ENCODE data around the gene PCMT1. TPM values are rescaled to one million over a fixed set of nuclear protein-coding genes. Genes with fewer than 3 reads are reported as not detected.

PCMT1 gene
- total RNA-seq, 2 experiments from 2014 or later: 92.6 to 98.0 TPM

- H3K4me3 Mint-ChIP-seq: no peak overlapping the region
- DNase-seq: no peak
- ChIA-PET POLR2A (no interaction called here), CTCF (no interaction called here)
- no peak overlapping the region for H3K27ac Mint-ChIP-seq
- H3K36me3 Mint-ChIP-seq: peaks cover 18% of the 10 kb centered on the region
- intact Hi-C loops (cut with micrococcal nuclease): no loop called here
- H3K4me1 Mint-ChIP-seq (ENCODE audit: low read depth): peaks cover 4% of the 10 kb centered on the region
- no peaks in the 10 kb centered on the region for H3K27me3 Mint-ChIP-seq
- H3K9me3 Mint-ChIP-seq: no peaks in the 10 kb centered on the region
Observed at GRCh38 chr6:149771925-149772324, 22.4 kb downstream of the PCMT1 start.

- CTCF ChIA-PET: no interaction called here
- Mint-ChIP-seq H3K4me1 (ENCODE audit: low read depth) (no peaks in the 10 kb centered on the region), H3K27me3 (no peaks in the 10 kb centered on the region), H3K9me3 (no peaks in the 10 kb centered on the region), H3K27ac (no peak overlapping the region), H3K36me3 (peaks cover 11% of the 10 kb centered on the region), H3K4me3 (no peak overlapping the region)
- POLR2A ChIA-PET: no interaction called here
- no peak for DNase-seq
- intact Hi-C loops (cut with micrococcal nuclease): no loop called here
Observed at GRCh38 chr6:149777624-149778023, 28.1 kb downstream of the PCMT1 start.

- POLR2A ChIA-PET: no interaction called here
- H3K4me3 Mint-ChIP-seq: no peak overlapping the region
- H3K27ac Mint-ChIP-seq: no peak overlapping the region
- intact Hi-C loops (cut with micrococcal nuclease): no loop called here
- DNase-seq: no peak
- CTCF ChIA-PET: no interaction called here
- H3K4me1 Mint-ChIP-seq (ENCODE audit: low read depth): no peaks in the 10 kb centered on the region
- no peaks in the 10 kb centered on the region for H3K9me3 Mint-ChIP-seq
- peaks cover 15% of the 10 kb centered on the region for H3K36me3 Mint-ChIP-seq
- H3K27me3 Mint-ChIP-seq: no peaks in the 10 kb centered on the region
Observed at GRCh38 chr6:149779644-149779963, 30.1 kb downstream of the PCMT1 start.

- Mint-ChIP-seq H3K4me3 (no peak overlapping the region), H3K4me1 (ENCODE audit: low read depth) (no peaks in the 10 kb centered on the region), H3K9me3 (no peaks in the 10 kb centered on the region), H3K36me3 (peaks cover 11% of the 10 kb centered on the region), H3K27me3 (no peaks in the 10 kb centered on the region), H3K27ac (no peak overlapping the region)
- ChIA-PET POLR2A (no interaction called here), CTCF (no interaction called here)
- intact Hi-C loops (cut with micrococcal nuclease): no loop called here
- DNase-seq: no peak
Observed at GRCh38 chr6:149781715-149782114, 32.2 kb downstream of the PCMT1 start.

- Mint-ChIP-seq H3K27me3 (no peaks in the 10 kb centered on the region), H3K36me3 (peaks cover 11% of the 10 kb centered on the region), H3K9me3 (no peaks in the 10 kb centered on the region), H3K27ac (no peak overlapping the region), H3K4me1 (ENCODE audit: low read depth) (no peaks in the 10 kb centered on the region), H3K4me3 (no peak overlapping the region)
- ChIA-PET POLR2A (no interaction called here), CTCF (no interaction called here)
- DNase-seq: no peak
- intact Hi-C loops (cut with micrococcal nuclease): no loop called here
Observed at GRCh38 chr6:149782337-149782736, 32.8 kb downstream of the PCMT1 start.

- ChIA-PET CTCF (interaction anchor here (0.7 kb wide), 1 partner anchor 20 kb away, joined by 6 read pairs; no protein-coding TSS in a partner anchor), POLR2A (interaction anchor here (0.7 to 1.5 kb wide), 2 partner anchors 10 to 218 kb away, joined by 4 read pairs; no protein-coding TSS in a partner anchor)
- Mint-ChIP-seq H3K9me3 (no peaks in the 10 kb centered on the region), H3K36me3 (peaks cover 11% of the 10 kb centered on the region), H3K27ac (no peak overlapping the region), H3K4me1 (ENCODE audit: low read depth) (no peaks in the 10 kb centered on the region), H3K27me3 (no peaks in the 10 kb centered on the region), H3K4me3 (no peak overlapping the region)
- intact Hi-C loops (cut with micrococcal nuclease): no loop called here
- no peak for DNase-seq
Observed at GRCh38 chr6:149783551-149783950, 34.0 kb downstream of the PCMT1 start.

- DNase-seq: no peak
- Mint-ChIP-seq H3K36me3 (peaks cover 9% of the 10 kb centered on the region), H3K4me3 (no peak overlapping the region), H3K27ac (peak overlapping the region; percentile 53), H3K4me1 (ENCODE audit: low read depth) (peaks cover 8% of the 10 kb centered on the region), H3K27me3 (no peaks in the 10 kb centered on the region), H3K9me3 (no peaks in the 10 kb centered on the region)
- intact Hi-C loops (cut with micrococcal nuclease): no loop called here
- ChIA-PET POLR2A (no interaction called here), CTCF (interaction anchor here (0.6 to 0.9 kb wide), 2 partner anchors 13 to 241 kb away, joined by 3 read pairs; no protein-coding TSS in a partner anchor)
Observed at GRCh38 chr6:149806127-149806526, 56.6 kb downstream of the PCMT1 start.

- H3K27ac Mint-ChIP-seq: no peak overlapping the region
- H3K36me3 Mint-ChIP-seq: peaks cover 11% of the 10 kb centered on the region
- H3K9me3 Mint-ChIP-seq: no peaks in the 10 kb centered on the region
- no peaks in the 10 kb centered on the region for H3K27me3 Mint-ChIP-seq
- CTCF ChIA-PET: no interaction called here
- DNase-seq: no peak
- no peak overlapping the region for H3K4me3 Mint-ChIP-seq
- peaks cover 8% of the 10 kb centered on the region for H3K4me1 Mint-ChIP-seq (ENCODE audit: low read depth)
- intact Hi-C loops (cut with micrococcal nuclease): loop anchor here (10.0 kb wide), 1 partner anchor 85 kb away; no protein-coding TSS in a partner anchor
- POLR2A ChIA-PET: no interaction called here
Observed at GRCh38 chr6:149809798-149810197, 60.3 kb downstream of the PCMT1 start.

- Mint-ChIP-seq H3K27ac (no peak overlapping the region), H3K27me3 (no peaks in the 10 kb centered on the region), H3K9me3 (no peaks in the 10 kb centered on the region), H3K4me1 (ENCODE audit: low read depth) (peaks cover 2% of the 10 kb centered on the region), H3K4me3 (no peak overlapping the region), H3K36me3 (peaks cover 13% of the 10 kb centered on the region)
- intact Hi-C loops (cut with micrococcal nuclease): loop anchor here (10.0 kb wide), 1 partner anchor 89 kb away; no protein-coding TSS in a partner anchor
- no peak for DNase-seq
- ChIA-PET POLR2A (no interaction called here), CTCF (no interaction called here)
Observed at GRCh38 chr6:149813351-149813750, 63.8 kb downstream of the PCMT1 start.

- Mint-ChIP-seq H3K4me3 (no peak overlapping the region), H3K36me3 (peaks cover 11% of the 10 kb centered on the region), H3K27me3 (no peaks in the 10 kb centered on the region), H3K4me1 (ENCODE audit: low read depth) (peaks cover 2% of the 10 kb centered on the region), H3K27ac (no peak overlapping the region), H3K9me3 (no peaks in the 10 kb centered on the region)
- no peak for DNase-seq
- CTCF ChIA-PET: no interaction called here
- POLR2A ChIA-PET: no interaction called here
- intact Hi-C loops (cut with micrococcal nuclease): loop anchor here (10.0 kb wide), 1 partner anchor 91 kb away; no protein-coding TSS in a partner anchor
Observed at GRCh38 chr6:149815788-149816187, 66.2 kb downstream of the PCMT1 start.

GRCh38 chr6:149820506-149820905 lies 71.0 kb downstream of the PCMT1 start:
- H3K4me3 Mint-ChIP-seq: no peak overlapping the region
- peaks cover 3% of the 10 kb centered on the region for H3K36me3 Mint-ChIP-seq
- no peak overlapping the region for H3K27ac Mint-ChIP-seq
- ChIA-PET POLR2A (no interaction called here), CTCF (interaction anchor here (1.4 kb wide), 1 partner anchor 10 kb away, joined by 3 read pairs; no protein-coding TSS in a partner anchor)
- H3K27me3 Mint-ChIP-seq: no peaks in the 10 kb centered on the region
- no peak for DNase-seq
- intact Hi-C loops (cut with micrococcal nuclease): no loop called here
- peaks cover 2% of the 10 kb centered on the region for H3K4me1 Mint-ChIP-seq (ENCODE audit: low read depth)
- no peaks in the 10 kb centered on the region for H3K9me3 Mint-ChIP-seq

GRCh38 chr6:149821492-149821891 lies 72.0 kb downstream of the PCMT1 start:
- Mint-ChIP-seq H3K27me3 (no peaks in the 10 kb centered on the region), H3K4me1 (ENCODE audit: low read depth) (no peaks in the 10 kb centered on the region), H3K9me3 (no peaks in the 10 kb centered on the region), H3K36me3 (peaks cover 3% of the 10 kb centered on the region), H3K4me3 (no peak overlapping the region), H3K27ac (no peak overlapping the region)
- ChIA-PET CTCF (no interaction called here), POLR2A (interaction anchor here (0.7 kb wide), 1 partner anchor 10 kb away, joined by 4 read pairs; no protein-coding TSS in a partner anchor)
- intact Hi-C loops (cut with micrococcal nuclease): no loop called here
- no peak for DNase-seq

- Mint-ChIP-seq H3K27me3 (no peaks in the 10 kb centered on the region), H3K27ac (no peak overlapping the region), H3K9me3 (no peaks in the 10 kb centered on the region), H3K4me3 (no peak overlapping the region), H3K4me1 (ENCODE audit: low read depth) (no peaks in the 10 kb centered on the region), H3K36me3 (no peaks in the 10 kb centered on the region)
- intact Hi-C loops (cut with micrococcal nuclease): no loop called here
- ChIA-PET POLR2A (no interaction called here), CTCF (interaction anchor here (1.3 kb wide), 1 partner anchor 13 kb away, joined by 4 read pairs; no protein-coding TSS in a partner anchor)
- no peak for DNase-seq
Observed at GRCh38 chr6:149823013-149823412, 73.5 kb downstream of the PCMT1 start.

All from activated CD4-positive, alpha-beta memory T cell treated with anti-CD3 and anti-CD28 coated beads for 36 hours (primary cell).